Large intestine (tissue), 3 donors: Measurements from ENCODE around the gene CCDC167. TPM values are rescaled to one million over a fixed set of nuclear protein-coding genes. Genes with fewer than 3 reads are reported as not detected.
"Not testable (repeated sequence)": the region's sequence is repeated elsewhere in the genome, so short reads cannot be mapped to it uniquely, and the experiment has no call there.

Experiments used
- DNase-seq, 2 donors: peaks; one replicate each; pipeline versions ENCODE4 v3.0.0 to v3.0.0-alpha.2; 2013
- H3K27ac ChIP-seq: one replicate; pipeline ENCODE4 v1.5.1; 2013; ENCODE audit warnings: low read length
- H3K27me3 ChIP-seq: 2 replicates; pipeline ENCODE4 v1.6.1; 2013; ENCODE audit warnings: low read length; ENCODE audit not compliant: control insufficient read depth, insufficient read depth
- H3K36me3 ChIP-seq: 2 replicates; pipeline ENCODE4 v1.6.1; 2013; ENCODE audit warnings: low read length; ENCODE audit not compliant: control insufficient read depth, insufficient read depth
- H3K4me1 ChIP-seq: one replicate; pipeline ENCODE4 v1.6.1; 2013; ENCODE audit warnings: low read length; ENCODE audit not compliant: control insufficient read depth, insufficient read depth
- H3K4me3 ChIP-seq: one replicate; pipeline ENCODE4 v1.5.1; 2013; ENCODE audit warnings: low read length
- H3K9me3 ChIP-seq: one replicate; pipeline ENCODE4 v1.6.1; 2013; ENCODE audit warnings: mild to moderate bottlenecking, low read depth, low read length, moderate library complexity; ENCODE audit not compliant: control insufficient read depth
- WGBS: methylation state at CpG from one replicate; pipeline ENCODE4 v1.1.5; 2013; ENCODE audit warnings: low lambda C conversion rate; ENCODE audit not compliant: insufficient coverage; 5-methylcytosine and 5-hydroxymethylcytosine counted together
- polyA plus RNA-seq: library from polyadenylated mRNA; unstranded; fragments of 120-200 nt; gene quantifications from one replicate; pipeline ENCODE4 v1.2.1, GENCODE V29; 2013

The CCDC167 gene
- polyA plus RNA-seq, 1 donor, result 18.1 TPM

DNA sequence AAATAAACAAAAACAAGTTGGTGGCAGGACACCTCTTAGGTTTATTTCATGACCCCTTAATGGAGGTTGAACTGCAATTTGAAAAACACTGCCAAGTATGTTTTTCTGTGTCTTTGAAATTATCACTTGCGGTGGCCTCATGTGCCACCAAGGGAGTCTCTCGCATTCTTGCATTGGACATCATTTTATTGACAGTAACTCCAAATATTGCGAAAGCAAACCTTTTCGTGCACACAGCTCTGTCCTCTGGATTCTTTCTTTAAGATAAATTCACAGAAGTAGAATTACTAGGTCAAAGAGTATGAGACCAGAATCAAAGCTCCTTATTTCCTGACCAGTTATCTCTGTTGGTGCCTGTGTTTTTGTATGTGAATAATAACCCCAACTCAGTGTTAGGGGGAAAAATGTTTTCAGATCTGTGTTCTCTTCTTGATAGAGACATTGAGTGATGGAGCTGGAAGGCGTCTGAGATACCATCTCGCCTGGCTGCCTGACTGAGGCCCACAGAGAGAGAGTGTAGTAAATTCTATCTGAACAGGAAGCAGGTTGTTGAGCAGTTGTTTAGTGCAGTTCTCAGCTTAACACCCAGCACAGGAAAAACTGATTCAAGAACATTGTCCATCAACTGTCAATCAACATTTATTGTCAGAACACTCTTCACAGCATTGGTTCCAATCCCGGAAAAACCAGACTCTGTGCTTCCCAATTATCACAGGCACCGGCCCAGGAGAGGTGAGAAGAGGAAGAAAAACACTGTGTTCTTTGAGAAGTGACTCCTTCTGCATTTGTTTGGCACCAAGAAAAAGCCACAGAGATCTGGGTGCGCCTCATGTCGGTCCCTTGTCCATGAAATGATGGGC lies 2.2 kb upstream of the CCDC167 start:
- no peaks in the 10 kb centered on the region for H3K9me3 ChIP-seq
- H3K4me1 ChIP-seq, result no peaks in the 10 kb centered on the region
- no peak overlapping the region for H3K4me3 ChIP-seq
- H3K27ac ChIP-seq, result no peak overlapping the region
- DNase-seq, result no peak
- no CpG with 5 or more reads among the region's 10 CpGs for WGBS
- no peaks in the 10 kb centered on the region for H3K36me3 ChIP-seq
- no peaks in the 10 kb centered on the region for H3K27me3 ChIP-seq

DNA sequence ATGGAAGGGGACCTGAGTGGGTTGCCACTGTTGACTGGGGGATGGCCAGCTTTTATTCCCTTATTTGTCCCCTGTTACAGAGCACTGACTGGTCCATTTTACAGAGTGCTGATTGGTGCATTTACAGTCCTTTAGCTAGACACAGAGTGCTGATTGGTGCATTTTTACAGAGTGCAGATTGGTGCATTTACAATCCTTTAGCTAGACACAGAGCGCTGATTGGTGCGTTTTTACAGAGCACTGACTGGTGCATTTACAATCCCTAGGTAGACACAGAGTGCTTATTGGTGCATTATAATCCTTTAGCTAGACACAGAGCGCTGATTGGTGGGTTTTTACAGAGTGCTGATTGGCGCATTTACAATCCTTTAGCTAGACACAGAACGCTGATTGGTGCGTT lies 1.2 kb upstream of the CCDC167 start:
- not testable (repeated sequence) for H3K36me3 ChIP-seq, H3K9me3 ChIP-seq, H3K27me3 ChIP-seq, H3K4me1 ChIP-seq, H3K27ac ChIP-seq, DNase-seq, H3K4me3 ChIP-seq
- WGBS, result no CpG with 5 or more reads among the region's 6 CpGs

DNA sequence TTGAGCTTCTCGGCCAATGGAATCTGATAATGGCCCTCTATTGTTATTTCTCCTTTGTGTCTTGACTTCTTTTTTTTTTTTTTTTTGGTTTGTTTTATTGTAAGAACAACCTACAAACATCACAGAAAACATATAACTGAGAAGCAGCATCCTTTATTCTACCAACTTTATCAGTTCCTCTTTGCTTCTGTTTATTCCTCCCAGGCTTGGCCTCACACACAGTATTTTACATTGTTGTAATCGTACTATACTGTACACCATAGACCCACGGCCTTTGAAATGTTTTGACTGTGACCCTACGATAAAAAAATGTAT lies 558 bp upstream of the CCDC167 start:
- H3K4me3 ChIP-seq, result peak overlapping the region; percentile 75
- H3K27me3 ChIP-seq, result no peaks in the 10 kb centered on the region
- no peaks in the 10 kb centered on the region for H3K9me3 ChIP-seq
- no peaks in the 10 kb centered on the region for H3K4me1 ChIP-seq
- no peaks in the 10 kb centered on the region for H3K36me3 ChIP-seq
- no peak overlapping the region for H3K27ac ChIP-seq
- DNase-seq, result no peak
- WGBS, result 0% methylated on average over 1 of the region's 4 CpGs

DNA sequence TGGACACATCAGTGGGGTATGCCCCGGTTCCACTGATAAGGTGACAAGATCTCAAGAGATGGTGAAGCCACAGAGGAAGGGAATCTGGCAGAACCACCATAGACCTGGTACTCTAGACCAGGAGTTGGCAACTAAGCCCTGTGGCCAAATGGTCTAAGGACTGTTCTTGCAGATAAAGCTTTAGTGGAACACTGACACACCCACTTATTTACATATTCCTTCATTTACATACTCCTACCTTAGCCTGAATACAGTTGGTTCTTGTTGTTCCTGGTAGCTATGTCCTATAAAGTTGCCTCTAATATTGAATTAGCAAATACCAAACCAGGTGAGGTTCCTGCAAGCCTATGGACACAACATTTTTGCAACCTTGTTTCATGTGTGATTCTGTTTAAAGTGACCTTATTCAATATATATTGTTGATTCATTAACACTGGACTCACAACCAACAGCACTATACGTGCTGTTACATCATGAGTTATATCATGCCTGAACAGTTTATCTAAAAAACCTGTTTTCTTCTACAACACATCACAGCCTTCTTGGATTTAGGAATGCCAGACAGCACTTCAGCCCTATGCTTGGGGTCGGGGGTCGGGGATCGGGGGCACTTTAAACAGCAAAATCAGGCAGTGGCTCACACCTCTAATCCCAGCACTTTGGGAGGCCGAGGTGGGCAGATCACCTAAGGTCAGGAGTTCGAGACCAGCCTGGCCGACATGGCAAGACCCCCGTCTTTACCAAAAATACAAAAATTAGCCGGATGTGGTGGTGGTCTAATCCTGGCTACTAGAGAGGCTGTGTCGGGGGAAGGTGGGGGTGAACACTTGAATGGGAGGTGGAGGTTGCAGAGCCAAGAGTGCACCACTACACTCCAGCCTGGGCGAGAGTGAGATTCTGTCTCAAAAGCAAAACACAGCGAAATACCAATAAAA lies 2.5 kb downstream of the CCDC167 start:
- DNase-seq, result no peak
- WGBS, result 100% methylated on average over 1 of the region's 13 CpGs
- Histone ChIP-seq H3K9me3 (no peaks in the 10 kb centered on the region), H3K4me3 (no peak overlapping the region), H3K27me3 (no peaks in the 10 kb centered on the region), H3K4me1 (no peaks in the 10 kb centered on the region), H3K36me3 (no peaks in the 10 kb centered on the region), H3K27ac (no peak overlapping the region)

DNA sequence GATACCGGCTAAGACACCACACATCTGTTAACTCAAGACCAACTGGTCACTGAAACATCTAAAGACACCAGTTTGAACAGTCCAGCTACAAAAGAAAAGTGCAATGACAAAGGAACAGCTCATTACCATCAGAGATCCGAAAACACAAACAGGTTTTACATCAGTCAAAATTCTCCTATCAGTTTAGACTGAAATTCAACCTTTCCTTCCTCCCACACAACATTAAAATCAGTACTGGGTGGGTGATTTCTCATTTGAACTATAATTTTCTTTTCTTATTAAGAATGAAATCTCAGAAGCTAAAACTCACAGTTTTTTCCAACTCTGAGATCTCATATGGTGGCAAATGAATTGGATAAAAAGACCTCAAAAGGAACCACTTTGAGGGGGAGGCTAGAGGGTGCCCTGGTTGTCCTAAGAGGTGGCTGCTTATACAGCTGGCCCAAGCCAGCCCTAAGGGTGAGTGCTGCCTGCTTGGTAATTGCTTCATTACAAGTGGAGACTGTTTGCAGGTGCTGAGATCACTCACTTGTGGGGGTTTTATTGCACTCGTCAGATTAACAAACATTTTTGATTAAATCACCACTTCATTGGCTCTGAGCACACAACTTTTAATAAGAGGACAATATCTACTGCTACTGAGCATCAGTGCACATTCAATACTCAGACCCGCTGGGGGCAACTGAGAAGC lies 4.3 kb downstream of the CCDC167 start:
- no peaks in the 10 kb centered on the region for H3K27me3 ChIP-seq
- no peaks in the 10 kb centered on the region for H3K36me3 ChIP-seq
- no peak for DNase-seq
- H3K27ac ChIP-seq, result no peak overlapping the region
- no peaks in the 10 kb centered on the region for H3K4me1 ChIP-seq
- WGBS, result 100% methylated on average over 1 of the region's 4 CpGs
- no peaks in the 10 kb centered on the region for H3K9me3 ChIP-seq
- no peak overlapping the region for H3K4me3 ChIP-seq

DNA sequence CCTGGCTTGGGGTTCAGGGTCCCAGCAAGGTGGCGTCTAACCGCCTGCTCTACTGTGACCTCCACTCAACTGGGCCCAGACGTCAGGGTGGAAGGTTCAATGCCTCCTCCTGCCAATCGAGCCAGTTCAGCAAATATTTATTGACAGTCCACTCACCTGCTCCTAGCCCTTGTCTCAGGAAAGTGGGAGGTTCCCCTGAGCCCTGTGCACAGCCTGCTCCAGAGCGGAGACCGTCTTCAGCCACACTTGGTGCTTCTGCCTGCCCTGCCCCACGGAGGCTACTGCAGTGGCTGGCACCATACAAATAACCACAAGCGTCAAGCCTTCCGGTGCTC lies 6.1 kb downstream of the CCDC167 start:
- no peaks in the 10 kb centered on the region for H3K9me3 ChIP-seq

DNA sequence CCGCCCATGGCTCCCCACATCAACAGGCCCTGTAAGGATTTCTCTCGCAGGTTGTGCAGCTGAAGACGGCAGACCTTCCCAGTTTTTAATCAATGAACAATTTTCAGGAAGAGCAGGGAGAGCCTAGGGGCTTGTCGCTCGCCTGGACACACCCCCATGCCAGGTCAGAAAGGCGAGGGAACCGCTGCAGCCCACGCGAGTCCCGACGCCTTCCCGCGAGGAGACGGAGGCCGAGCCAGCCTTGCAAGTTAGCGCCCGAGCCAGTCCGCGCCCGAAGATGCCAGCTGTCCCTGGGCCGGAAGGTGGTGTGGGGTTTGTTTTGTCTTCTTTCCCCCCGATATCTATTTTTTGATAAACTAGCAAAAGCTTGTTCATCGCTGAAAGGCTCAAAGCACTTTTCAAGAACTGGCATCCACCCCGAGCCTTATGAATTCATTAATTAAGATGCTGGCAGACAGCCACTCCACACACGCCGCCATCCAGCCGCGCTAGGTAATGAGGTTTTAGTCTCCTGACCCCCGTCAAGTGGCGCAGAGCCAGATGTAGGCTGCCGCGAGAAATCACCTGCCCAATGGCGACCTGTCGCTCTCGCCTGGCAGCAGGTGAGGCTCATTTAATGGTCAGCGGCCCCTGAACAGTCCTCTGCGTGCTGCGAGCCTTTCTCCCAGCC lies 6.6 kb downstream of the CCDC167 start:
- H3K4me3 ChIP-seq, result no peak overlapping the region
- no peaks in the 10 kb centered on the region for H3K27me3 ChIP-seq
- H3K27ac ChIP-seq, result no peak overlapping the region
- WGBS, result no CpG with 5 or more reads among the region's 38 CpGs
- no peaks in the 10 kb centered on the region for H3K36me3 ChIP-seq
- no peak for DNase-seq
- H3K9me3 ChIP-seq, result no peaks in the 10 kb centered on the region
- H3K4me1 ChIP-seq, result no peaks in the 10 kb centered on the region

More for the DNA sequence above, 6.1 kb downstream of the CCDC167 start:
- no peaks in the 10 kb centered on the region for H3K27me3 ChIP-seq
- no peaks in the 10 kb centered on the region for H3K4me1 ChIP-seq
- no peaks in the 10 kb centered on the region for H3K36me3 ChIP-seq
- no peak overlapping the region for H3K27ac ChIP-seq
- DNase-seq, result no peak
- WGBS, result no CpG with 5 or more reads among the region's 9 CpGs
- H3K4me3 ChIP-seq, result no peak overlapping the region

DNA sequence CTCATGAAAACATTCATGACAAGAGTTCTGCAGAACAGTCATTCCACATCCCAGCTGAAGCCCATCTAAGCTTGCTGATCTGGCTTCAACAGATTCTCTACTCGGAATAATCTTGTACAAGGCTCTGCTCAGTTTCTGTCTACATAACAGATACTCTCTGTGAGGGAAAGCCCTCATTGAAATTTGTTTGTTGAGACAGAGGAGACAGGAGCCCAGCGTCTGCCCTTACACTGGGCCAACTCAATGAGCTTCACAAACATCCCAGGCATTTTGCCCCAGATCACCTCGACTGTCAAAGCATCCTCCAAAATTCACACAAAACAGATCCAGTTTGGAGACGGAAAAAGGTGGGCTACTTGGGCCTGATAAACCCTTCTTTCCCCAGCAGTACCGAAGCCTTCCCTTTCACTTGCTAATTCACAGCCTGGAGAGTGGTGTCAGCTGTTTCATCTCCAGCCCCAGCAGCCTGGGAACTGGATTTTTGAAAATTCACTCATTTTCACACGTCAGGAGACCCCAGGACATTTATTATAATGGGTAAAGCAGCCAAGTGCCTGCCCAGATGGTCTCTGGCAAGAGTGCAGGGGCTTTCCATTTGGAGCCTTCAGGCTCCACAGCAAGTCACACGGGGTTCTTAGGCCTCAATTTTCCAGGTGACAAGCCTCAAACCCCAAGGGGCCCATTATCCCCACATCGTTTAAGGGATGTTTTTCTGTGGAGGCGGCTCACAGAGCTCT lies 7.3 kb downstream of the CCDC167 start:
- no peak overlapping the region for H3K27ac ChIP-seq
- no peaks in the 10 kb centered on the region for H3K9me3 ChIP-seq
- H3K36me3 ChIP-seq, result peaks cover 3% of the 10 kb centered on the region
- no peak overlapping the region for H3K4me3 ChIP-seq
- WGBS, result no CpG with 5 or more reads among the region's 9 CpGs
- no peak for DNase-seq
- no peaks in the 10 kb centered on the region for H3K27me3 ChIP-seq
- no peaks in the 10 kb centered on the region for H3K4me1 ChIP-seq

DNA sequence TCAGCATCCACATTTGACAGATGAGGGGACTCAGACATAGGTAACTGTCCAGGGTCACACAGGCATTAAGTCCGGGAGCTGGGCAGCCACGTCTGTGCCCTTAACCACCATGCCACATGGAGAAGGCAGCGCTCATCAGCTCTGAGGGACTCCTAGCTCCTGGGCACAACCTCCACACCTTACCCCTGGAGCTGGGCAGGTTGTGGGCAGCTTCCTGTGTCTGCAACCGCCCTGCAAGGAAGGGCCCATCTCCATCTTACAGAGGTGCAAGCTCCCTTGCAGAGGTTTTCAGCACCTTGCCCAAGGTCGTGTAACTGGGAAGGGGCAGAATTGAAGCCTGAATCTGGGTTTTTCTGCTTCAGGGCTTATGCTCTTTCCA lies 7.9 kb downstream of the CCDC167 start:
- H3K27ac ChIP-seq, result no peak overlapping the region
- whole genome bisulfite sequencing, result no CpG with 5 or more reads among the region's 5 CpGs

More for the DNA sequence above, 7.9 kb downstream of the CCDC167 start:
- no peaks in the 10 kb centered on the region for H3K27me3 ChIP-seq
- no peak overlapping the region for H3K4me3 ChIP-seq
- DNase-seq, result no peak
- no peaks in the 10 kb centered on the region for H3K9me3 ChIP-seq
- no peaks in the 10 kb centered on the region for H3K4me1 ChIP-seq
- peaks cover 3% of the 10 kb centered on the region for H3K36me3 ChIP-seq
